K562 (cell line): ENCODE measurements around the gene NPPC. TPM values are rescaled to one million over a fixed set of nuclear protein-coding genes. Genes with fewer than 3 reads are reported as not detected.
A peak's percentile ranks its signal among the peaks of the same experiment; 100 is the strongest.

Experiments
- ATF1 ChIP-seq, 2 experiments: fragments of 450-650 bp in 1 of 2; IDR thresholded peaks; 2 replicates each; pipeline ENCODE4 v1.6.1; 2016; ENCODE audit warnings: missing compliant biosample characterization in 1 of 2, missing genetic modification characterization in 1 of 2
- CBX2 ChIP-seq: fragments of 200-600 bp; sonication (generic); IDR thresholded peaks from one replicate; pipeline ENCODE4 v1.6.1; 2012; ENCODE audit warnings: mild to moderate bottlenecking, low read length, inconsistent platforms; ENCODE audit not compliant: insufficient read depth, poor library complexity, severe bottlenecking
- CGGBP1 ChIP-seq: fragments of 250-450 bp; sonication (Bioruptor Pico); IDR thresholded peaks from 2 replicates; pipeline ENCODE4 v1.9.0; 2021; ENCODE audit warnings: mild to moderate bottlenecking
- DNMT1 ChIP-seq: fragments of 450-650 bp; IDR thresholded peaks from 2 replicates; pipeline ENCODE4 v1.6.1; 2016; ENCODE audit warnings: antibody characterized with exemption, mild to moderate bottlenecking
- FOXK2 ChIP-seq, 2 experiments: fragments of 450-650 bp; IDR thresholded peaks in 1 of 2; conservative IDR thresholded peaks in 1 of 2; 2 replicates each; pipeline ENCODE4 v1.6.1; 2016; ENCODE audit warnings: low read depth in 2 of 2, mild to moderate bottlenecking in 1 of 2
- GABPB1 ChIP-seq: sonication (generic); formaldehyde crosslinking; IDR thresholded peaks from 2 replicates; pipeline ENCODE4 v1.8.0; 2022; ENCODE audit warnings: mild to moderate bottlenecking, missing genetic modification reagents
- HDAC6 ChIP-seq: IDR thresholded peaks from 2 replicates; pipeline ENCODE4 v1.6.1; 2012; ENCODE audit warnings: low read depth, mild to moderate bottlenecking, control low read depth, inconsistent platforms, low read length, moderate library complexity
- KLF16 ChIP-seq: IDR thresholded peaks from 2 replicates; pipeline ENCODE4 v1.6.1; 2016; ENCODE audit warnings: antibody characterized with exemption
- MIER1 ChIP-seq: fragments of 450-650 bp; IDR thresholded peaks from 2 replicates; pipeline ENCODE4 v1.6.1; 2016; ENCODE audit warnings: antibody characterized with exemption, mild to moderate bottlenecking, low read depth
- STAG1 ChIP-seq: sonication (generic); formaldehyde crosslinking; IDR thresholded peaks from 2 replicates; pipeline ENCODE4 v1.5.0; 2020; ENCODE audit warnings: missing genetic modification reagents, borderline replicate concordance
- THRAP3 ChIP-seq: fragments of 450-650 bp; IDR thresholded peaks from 2 replicates; pipeline ENCODE4 v1.6.1; 2016; ENCODE audit warnings: mild to moderate bottlenecking, inconsistent platforms, borderline replicate concordance
- THRB ChIP-seq: fragments of 450-650 bp; formaldehyde crosslinking; conservative IDR thresholded peaks from 2 replicates; pipeline ENCODE4 v1.4.0; 2022; ENCODE audit warnings: mild to moderate bottlenecking, missing genetic modification characterization
- U2AF1 ChIP-seq: fragments of 200-400 bp; formaldehyde crosslinking; optimal IDR thresholded peaks from 2 replicates; pipeline ENCODE3; 2017; ENCODE audit warnings: mild to moderate bottlenecking, low read depth, low read length, moderate library complexity
- ZNF696 ChIP-seq: fragments of 250-450 bp; sonication (Bioruptor Pico); conservative IDR thresholded peaks from 2 replicates; pipeline ENCODE4 v1.4.0; 2020; ENCODE audit warnings: mild to moderate bottlenecking, moderate library complexity
- ZZZ3 ChIP-seq: fragments of 450-650 bp; IDR thresholded peaks from 2 replicates; pipeline ENCODE4 v1.6.1; 2016; ENCODE audit warnings: antibody characterized with exemption, mild to moderate bottlenecking, moderate library complexity
- polyA plus RNA-seq, 8 experiments: library from polyadenylated mRNA; depleted of rRNA in 4 of 8; stranded (reverse) in 5 of 8; unstranded in 3 of 8; fragments of >200 nt; fragmentation: Nextera tagmentation in 2 of 8; fragmentation: Illumina TruSeq in 1 of 8; extraction: Ambion mirVana in 2 of 8; extraction: Trizol in 1 of 8; gene quantifications; 2 replicates each; pipeline versions ENCODE4 v1.2.1 to v1.2.3, GENCODE V29; 2011 to 2014; ENCODE audit warnings: inconsistent platforms in 1 of 8, missing spikeins in 1 of 8
- total RNA-seq, 7 experiments: library from RNA; depleted of rRNA in 6 of 7; stranded (reverse); fragments of >200 nt in 6 of 7; fragmentation: Illumina TruSeq in 2 of 7; extraction: Trizol in 2 of 7; gene quantifications; 2 replicates each; pipeline versions ENCODE4 v1.2.1 to v1.2.3, GENCODE V29; 2011 to 2021; ENCODE audit warnings: low replicate concordance in 1 of 7

NPPC gene
- total and polyA plus RNA-seq, 9 of the 15 experiments (the other 6 are each of a cell fraction or from before 2014, with no cell fraction given) = not detected

GRCh38 chr2:231900972-231901371, 25.2 kb downstream of the NPPC start (continued):
- TF ChIP-seq CGGBP1 (CRISPR knock-in tag) (no peak), KLF16 (no peak), GABPB1 (no peak), DNMT1 (no peak), MIER1 (no peak), ZNF696 (CRISPR knock-in tag) (no peak), HDAC6 (no peak), ATF1 (CRISPR knock-in tag; IDR thresholded peaks at IDR 0.05) (no peak), ATF1 (tag; IDR thresholded peaks at IDR 0.05) (peak; percentile 36; the same call in 1 of the 2 replicates), U2AF1 (no peak), ZZZ3 (no peak), THRB (CRISPR knock-in tag) (no peak), THRAP3 (no peak), CBX2 (no peak), STAG1 (CRISPR knock-in tag) (no peak), FOXK2 (conservative IDR thresholded peaks at IDR 0.05 in 1 of 2, IDR thresholded peaks at IDR 0.05 in 1 of 2; ENCODE audit: low read depth in 2 of 2) (no peak)
